Neural cell (in vitro differentiated cells): ENCODE measurements around the gene CDO1. TPM values are rescaled to one million over a fixed set of nuclear protein-coding genes. Genes with fewer than 3 reads are reported as not detected.
"Not testable (repeated sequence)": the region's sequence is repeated elsewhere in the genome, so short reads cannot be mapped to it uniquely, and the experiment has no call there.

Experiments
- H2AFZ ChIP-seq: fragments of 200-600, 300-800 bp; sonication (generic), shearing (Covaris generic); 2 replicates; pipeline ENCODE4 v1.6.0; 2014; ENCODE audit warnings: low read depth, mild to moderate bottlenecking, antibody characterized with exemption, low read length, moderate library complexity
- H3F3A ChIP-seq: fragments of 200-600 bp; shearing (Covaris generic); 2 replicates; pipeline ENCODE4 v1.6.1; 2016; ENCODE audit warnings: mild to moderate bottlenecking, moderate library complexity, mixed read lengths, antibody characterized with exemption, low read length; ENCODE audit not compliant: insufficient read depth, poor library complexity, severe bottlenecking
- H3K27ac ChIP-seq: fragments of 200-600, 300-800 bp; sonication (generic), shearing (Covaris generic); 2 replicates; pipeline ENCODE4 v1.5.1; 2014; ENCODE audit warnings: mild to moderate bottlenecking, low read length, moderate library complexity
- H3K27me3 ChIP-seq: fragments of 300-800, 200-600 bp; sonication (generic), shearing (Covaris generic); 2 replicates; pipeline ENCODE4 v1.6.0; 2014; ENCODE audit warnings: mild to moderate bottlenecking, low read depth, low read length, moderate library complexity; ENCODE audit not compliant: insufficient read depth
- H3K36me3 ChIP-seq: fragments of 300-800, 200-600 bp; sonication (generic), shearing (Covaris generic); 2 replicates; pipeline ENCODE4 v1.5.1; 2014; ENCODE audit warnings: mild to moderate bottlenecking, antibody characterized with exemption, low read length, moderate library complexity; ENCODE audit not compliant: insufficient read depth
- H3K4me2 ChIP-seq: fragments of 300-800, 200-600 bp; sonication (generic), shearing (Covaris generic); 2 replicates; pipeline ENCODE4 v1.6.0; 2014; ENCODE audit warnings: mild to moderate bottlenecking, low read length
- H3K4me3 ChIP-seq: fragments of 300-800, 200-600 bp; sonication (generic), shearing (Covaris generic); 2 replicates; pipeline ENCODE4 v1.5.1; 2014; ENCODE audit warnings: mild to moderate bottlenecking, low read length, moderate library complexity
- H3K79me2 ChIP-seq: fragments of 200-600 bp; shearing (Covaris generic); replicated peaks from 2 replicates; pipeline ENCODE4 v1.6.0; 2014; ENCODE audit warnings: mild to moderate bottlenecking, low read length, moderate library complexity; ENCODE audit not compliant: insufficient read depth
- H3K9ac ChIP-seq: fragments of 300-800, 200-600 bp; sonication (generic), shearing (Covaris generic); 2 replicates; pipeline ENCODE4 v1.6.1; 2016; ENCODE audit warnings: mild to moderate bottlenecking, low read length, mixed read lengths
- H3K9me2 ChIP-seq: fragments of 200-600 bp; shearing (Covaris generic); 2 replicates; pipeline ENCODE4 v1.6.1; 2016; ENCODE audit warnings: mild to moderate bottlenecking, low read length, mixed read lengths; ENCODE audit not compliant: insufficient read depth
- H3K9me3 ChIP-seq: fragments of 200-600, 300-800 bp; sonication (generic), shearing (Covaris generic); 2 replicates; pipeline ENCODE4 v1.6.1; 2016; ENCODE audit warnings: mild to moderate bottlenecking, mixed run types, low read length, moderate library complexity, mixed read lengths
- H4K20me1 ChIP-seq: fragments of 200-600 bp; shearing (Covaris generic); 2 replicates; pipeline ENCODE4 v1.6.1; 2016; ENCODE audit warnings: mild to moderate bottlenecking, mixed run types; ENCODE audit not compliant: insufficient read depth
- CTCF ChIP-seq: fragments of 450-650 bp; IDR thresholded peaks from 2 replicates; pipeline ENCODE4 v1.5.1; 2014; ENCODE audit warnings: antibody characterized with exemption, mild to moderate bottlenecking, moderate library complexity; ENCODE audit not compliant: poor library complexity, severe bottlenecking
- EP300 ChIP-seq: fragments of 450-650 bp; conservative IDR thresholded peaks from 2 replicates; pipeline ENCODE4 v1.6.1; 2014; ENCODE audit warnings: antibody characterized with exemption, mild to moderate bottlenecking, moderate library complexity; ENCODE audit not compliant: poor library complexity, severe bottlenecking
- EZH2 ChIP-seq: fragments of 200-600, 300-800 bp; shearing (Covaris generic), sonication (generic); IDR thresholded peaks from 2 replicates; pipeline ENCODE4 v1.6.1; 2014; ENCODE audit warnings: antibody characterized with exemption, low read length, borderline replicate concordance, mild to moderate bottlenecking; ENCODE audit not compliant: insufficient read depth, poor library complexity, severe bottlenecking
- MXI1 ChIP-seq: fragments of 450-650 bp; conservative IDR thresholded peaks from 2 replicates; pipeline ENCODE4 v1.6.1; 2014; ENCODE audit warnings: antibody characterized with exemption, mild to moderate bottlenecking; ENCODE audit not compliant: poor library complexity, severe bottlenecking
- POLR2AphosphoS5 ChIP-seq: IDR thresholded peaks from 2 replicates; pipeline ENCODE4 v1.6.1; 2012
- RAD21 ChIP-seq: fragments of 450-650 bp; conservative IDR thresholded peaks from 2 replicates; pipeline ENCODE4 v1.6.1; 2014; ENCODE audit warnings: antibody characterized with exemption, mild to moderate bottlenecking, moderate library complexity
- REST ChIP-seq: IDR thresholded peaks from 2 replicates; pipeline ENCODE4 v1.6.1; 2012; ENCODE audit warnings: borderline replicate concordance
- SMC3 ChIP-seq: fragments of 450-650 bp; conservative IDR thresholded peaks from 2 replicates; pipeline ENCODE4 v1.6.1; 2014; ENCODE audit warnings: antibody characterized with exemption, mild to moderate bottlenecking, moderate library complexity; ENCODE audit not compliant: poor library complexity
- TAF1 ChIP-seq: IDR thresholded peaks from 2 replicates; pipeline ENCODE4 v1.6.1; 2012; ENCODE audit warnings: low read depth
- polyA plus RNA-seq: library from polyadenylated mRNA; depleted of rRNA; stranded (reverse); fragments of >200 nt; gene quantifications from 2 replicates; pipeline ENCODE4 v1.2.3, GENCODE V29; 2014

CDO1 gene
- polyA plus RNA-seq, 1 donor from 2014 or later = 201 TPM

DNA sequence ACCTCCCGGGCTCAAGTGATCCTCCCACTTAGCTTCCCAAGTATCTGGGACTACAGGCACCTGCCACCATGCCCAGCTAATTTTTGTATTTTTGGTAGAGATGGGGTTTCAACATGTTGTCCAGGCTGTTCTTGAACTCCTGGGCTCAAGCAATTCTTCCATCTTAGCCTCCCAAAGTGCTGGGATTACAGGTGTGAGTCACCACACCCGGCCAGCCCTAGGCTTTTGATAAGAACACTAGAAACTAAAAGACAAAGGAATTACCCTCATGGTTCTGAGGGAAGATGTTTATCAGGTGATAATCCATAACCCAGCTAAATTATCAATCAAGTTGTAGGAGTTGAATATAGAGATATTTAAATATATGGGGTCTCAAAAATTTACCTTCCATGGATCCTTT lies 8.4 kb downstream of the CDO1 start:
- H3K9me3 ChIP-seq, H3K27me3 ChIP-seq, H3K79me2 ChIP-seq, H2AFZ ChIP-seq, H3K4me3 ChIP-seq, H3K4me2 ChIP-seq, H3K9ac ChIP-seq, H4K20me1 ChIP-seq, H3K9me2 ChIP-seq, H3F3A ChIP-seq, H3K27ac ChIP-seq: not testable (repeated sequence)
- H3K36me3 ChIP-seq = peaks cover 16% of the 10 kb centered on the region

GRCh38 chr5:115807654-115808052 lies 8.8 kb downstream of the CDO1 start:
- H3F3A ChIP-seq = no peaks in the 10 kb centered on the region
- H3K9me2 ChIP-seq = no peaks in the 10 kb centered on the region
- no peak overlapping the region for H2AFZ ChIP-seq
- H3K9ac ChIP-seq = no peak overlapping the region
- TF ChIP-seq REST = no peak
- no peaks in the 10 kb centered on the region for H4K20me1 ChIP-seq
- H3K4me2 ChIP-seq = no peak overlapping the region
- H3K36me3 ChIP-seq = peaks cover 16% of the 10 kb centered on the region
- no peak overlapping the region for H3K4me3 ChIP-seq
- no peaks in the 10 kb centered on the region for H3K79me2 ChIP-seq
- no peaks in the 10 kb centered on the region for H3K27me3 ChIP-seq
- no peak overlapping the region for H3K27ac ChIP-seq
- no peaks in the 10 kb centered on the region for H3K9me3 ChIP-seq

DNA sequence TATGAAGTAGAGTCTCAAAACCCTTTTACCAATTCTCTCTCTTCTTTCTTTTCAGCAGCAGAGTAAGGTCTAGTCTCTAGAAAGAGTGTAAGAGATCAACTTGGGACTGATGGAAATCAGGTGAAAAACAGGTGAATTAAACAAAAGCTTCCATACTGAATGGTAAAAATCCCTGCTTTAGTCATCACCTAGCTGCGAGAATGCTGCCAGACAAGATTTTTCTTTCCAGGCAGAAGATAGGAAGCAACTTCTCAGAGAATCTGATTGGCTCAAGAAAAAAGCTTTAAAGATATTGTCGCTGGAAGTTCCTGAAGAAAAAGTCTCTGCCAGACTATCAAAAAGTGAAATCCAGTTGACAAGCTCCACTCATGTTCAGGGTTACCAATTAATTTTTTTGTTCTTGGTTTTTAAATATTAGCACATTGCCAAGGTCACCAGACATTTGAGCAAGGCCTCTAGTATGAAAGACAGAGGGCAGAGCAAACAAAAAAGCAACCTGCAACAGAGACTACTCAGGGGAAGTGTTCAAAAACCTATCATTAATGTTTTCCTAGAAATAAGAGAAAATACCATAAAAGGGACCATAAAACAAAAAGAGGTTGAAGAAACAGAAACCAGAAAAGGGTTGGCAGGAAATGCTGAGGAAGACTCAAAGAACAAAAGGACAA lies 9.3 kb downstream of the CDO1 start:
- TF ChIP-seq CTCF (no peak), POLR2AphosphoS5 (no peak), SMC3 (no peak), EP300 (no peak), TAF1 (no peak), REST (no peak), EZH2 (no peak), MXI1 (no peak), RAD21 (no peak)

More for the DNA sequence above, 9.3 kb downstream of the CDO1 start:
- Histone ChIP-seq H3K9me2 (no peaks in the 10 kb centered on the region), H3K9me3 (no peaks in the 10 kb centered on the region), H3K27me3 (no peaks in the 10 kb centered on the region), H3K4me3 (no peak overlapping the region), H3K36me3 (peaks cover 13% of the 10 kb centered on the region), H3F3A (no peaks in the 10 kb centered on the region), H3K9ac (no peak overlapping the region), H3K27ac (no peak overlapping the region), H3K79me2 (no peaks in the 10 kb centered on the region), H4K20me1 (no peaks in the 10 kb centered on the region), H3K4me2 (no peak overlapping the region), H2AFZ (no peak overlapping the region)
